HG03159 (cell line): ENCODE results near the gene DDX6.

Source experiments
- ATAC-seq: cut with Tn5 transposase; IDR thresholded peaks from one replicate; pipeline ENCODE4 v1.9.1; 2021; ENCODE audit warnings: mild to moderate bottlenecking, moderate library complexity; ENCODE audit not compliant: unreplicated experiment

The DDX6 gene

GRCh38 chr11:118705791-118706545 is 85.0 kb downstream of the DDX6 start:
- no peak for ATAC-seq

GRCh38 chr11:118705111-118705741 is 85.7 kb downstream of the DDX6 start:
- no peak for ATAC-seq

- ATAC-seq = no peak
Observed at GRCh38 chr11:118703563-118704106, 87.3 kb downstream of the DDX6 start.

- no peak for ATAC-seq
Observed at GRCh38 chr11:118699506-118700220, 91.3 kb downstream of the DDX6 start.
